ENCODE data around the gene THAP4. TPM values are rescaled to one million over a fixed set of nuclear protein-coding genes. Genes with fewer than 3 reads are reported as not detected.

The THAP4 gene
- total and polyA plus RNA-seq, 2 donors, result 34.0 to 36.8 TPM

DNA sequence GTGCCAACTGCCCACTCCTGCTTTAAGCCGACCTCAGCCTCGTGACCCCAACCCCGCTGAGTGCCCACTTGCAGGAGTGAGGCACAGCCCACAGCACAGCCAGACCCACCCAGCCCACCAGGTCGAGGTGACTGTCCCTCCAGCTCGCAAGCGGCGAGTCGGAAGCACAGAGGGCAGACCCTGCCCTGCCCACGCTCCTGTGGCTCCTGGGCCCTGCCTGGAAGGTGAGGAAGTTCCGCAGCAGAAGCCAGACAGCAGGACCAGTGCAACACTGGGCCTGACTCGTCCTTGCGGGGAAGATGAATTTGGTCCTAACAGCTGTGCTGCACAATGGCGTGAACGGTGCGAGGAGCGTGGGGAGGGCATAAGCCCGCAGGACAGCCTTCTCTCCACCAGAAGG is 39.7 kb upstream of the THAP4 start:
- no peak for DNase-seq (ENCODE audit: low read depth in 6 of 9, low spot score in 9 of 9)
- Histone ChIP-seq H3K9me3 (ENCODE audit: control insufficient read depth in 2 of 2, insufficient read depth in 1 of 2, low read length in 1 of 2) (no peaks in the 10 kb centered on the region), H3K27me3 (ENCODE audit: control insufficient read depth in 2 of 2, insufficient read depth in 1 of 2, low read length in 1 of 2) (no peaks in the 10 kb centered on the region), H3K4me1 (ENCODE audit: control insufficient read depth in 2 of 2, insufficient read depth in 2 of 2, low read length in 2 of 2) (peaks cover 0 to 5% of the 10 kb centered on the region in 2 donors), H3K27ac (ENCODE audit: low read depth in 1 of 2, low read length in 1 of 2) (no peak overlapping the region), H3K4me3 (ENCODE audit: low read length in 2 of 2) (no peak overlapping the region), H3K36me3 (ENCODE audit: control insufficient read depth in 2 of 2, insufficient read depth in 2 of 2, low read length in 1 of 2) (peaks cover 76 to 86% of the 10 kb centered on the region in 2 donors)
- 98% methylated on average over 17 of the region's 17 CpGs for WGBS

- Histone ChIP-seq H3K27ac (ENCODE audit: low read depth in 1 of 2, low read length in 1 of 2) (no peak overlapping the region), H3K27me3 (ENCODE audit: control insufficient read depth in 2 of 2, insufficient read depth in 1 of 2, low read length in 1 of 2) (no peaks in the 10 kb centered on the region)
- 98% methylated on average over 17 of the region's 17 CpGs for WGBS
Measured at GRCh38 chr2:241675885-241676284, 38.9 kb upstream of the THAP4 start.

DNA sequence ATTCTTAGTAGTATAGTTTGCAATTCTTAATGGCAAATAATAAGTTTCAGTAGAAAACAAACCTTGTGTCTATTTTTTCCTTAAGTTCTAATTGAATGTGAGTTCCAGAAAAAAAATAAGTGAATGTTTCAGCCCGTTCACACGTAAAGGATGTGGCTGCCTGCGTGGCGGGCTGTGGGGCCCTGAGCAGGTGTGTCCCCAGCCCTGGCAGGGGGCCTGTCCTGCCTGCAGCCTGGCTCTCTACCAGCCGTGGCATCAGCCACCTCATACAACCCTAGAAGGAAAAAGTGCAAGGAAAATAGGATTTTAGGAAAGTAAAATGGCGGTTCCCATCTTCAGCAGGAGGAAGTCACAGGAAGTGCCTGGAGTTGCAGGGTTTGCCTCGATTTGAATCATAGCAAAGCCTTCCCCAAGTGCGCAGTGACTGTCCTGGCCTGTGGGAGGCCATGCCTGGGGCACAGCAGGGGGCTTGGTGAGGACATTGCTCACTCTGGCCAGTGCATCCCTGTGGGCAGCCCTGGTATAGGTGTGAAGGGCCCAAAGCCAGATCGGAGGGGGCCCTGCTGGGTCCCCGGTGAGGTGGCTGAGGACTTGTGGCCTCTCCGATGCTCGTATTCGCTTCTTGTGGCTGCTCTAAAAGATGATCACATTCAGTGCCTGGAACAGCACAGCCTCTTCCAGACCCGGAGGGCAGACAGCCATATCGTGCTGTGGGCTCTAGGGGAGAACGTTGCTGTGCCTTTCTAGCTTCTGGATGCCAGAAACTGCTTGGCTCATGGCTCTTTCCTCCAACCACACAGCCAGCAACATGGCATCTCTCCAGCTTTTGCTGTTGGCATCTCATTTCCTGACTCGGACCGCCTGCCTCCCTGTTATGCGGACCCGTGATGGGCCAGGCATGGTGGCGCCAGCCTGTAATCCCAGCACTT is 37.1 kb upstream of the THAP4 start:
- Histone ChIP-seq H3K9me3 (ENCODE audit: control insufficient read depth in 2 of 2, insufficient read depth in 1 of 2, low read length in 1 of 2) (no peaks in the 10 kb centered on the region), H3K4me1 (ENCODE audit: control insufficient read depth in 2 of 2, insufficient read depth in 2 of 2, low read length in 2 of 2) (peaks cover 0 to 5% of the 10 kb centered on the region in 2 donors), H3K4me3 (ENCODE audit: low read length in 2 of 2) (no peak overlapping the region), H3K27me3 (ENCODE audit: control insufficient read depth in 2 of 2, insufficient read depth in 1 of 2, low read length in 1 of 2) (no peaks in the 10 kb centered on the region), H3K27ac (ENCODE audit: low read depth in 1 of 2, low read length in 1 of 2) (no peak overlapping the region), H3K36me3 (ENCODE audit: control insufficient read depth in 2 of 2, insufficient read depth in 2 of 2, low read length in 1 of 2) (peaks cover 79 to 89% of the 10 kb centered on the region in 2 donors)
- WGBS, result 85% methylated on average over 21 of the region's 21 CpGs
- DNase-seq (ENCODE audit: low read depth in 6 of 9, low spot score in 9 of 9), result no peak

More at GRCh38 chr2:241675885-241676284, 38.9 kb upstream of the THAP4 start:
- DNase-seq (ENCODE audit: low read depth in 6 of 9, low spot score in 9 of 9), result no peak
- peaks cover 0 to 5% of the 10 kb centered on the region in 2 donors for H3K4me1 ChIP-seq (ENCODE audit: control insufficient read depth in 2 of 2, insufficient read depth in 2 of 2, low read length in 2 of 2)
- no peaks in the 10 kb centered on the region for H3K9me3 ChIP-seq (ENCODE audit: control insufficient read depth in 2 of 2, insufficient read depth in 1 of 2, low read length in 1 of 2)
- no peak overlapping the region for H3K4me3 ChIP-seq (ENCODE audit: low read length in 2 of 2)
- H3K36me3 ChIP-seq (ENCODE audit: control insufficient read depth in 2 of 2, insufficient read depth in 2 of 2, low read length in 1 of 2), result peaks cover 77 to 86% of the 10 kb centered on the region in 2 donors

- no peak overlapping the region for H3K4me3 ChIP-seq (ENCODE audit: low read length in 2 of 2)
- peaks cover 0 to 5% of the 10 kb centered on the region in 2 donors for H3K4me1 ChIP-seq (ENCODE audit: control insufficient read depth in 2 of 2, insufficient read depth in 2 of 2, low read length in 2 of 2)
- 91% methylated on average over 18 of the region's 18 CpGs for WGBS
- H3K9me3 ChIP-seq (ENCODE audit: control insufficient read depth in 2 of 2, insufficient read depth in 1 of 2, low read length in 1 of 2), result no peaks in the 10 kb centered on the region
- H3K27ac ChIP-seq (ENCODE audit: low read depth in 1 of 2, low read length in 1 of 2), result no peak overlapping the region
- DNase-seq (ENCODE audit: low read depth in 6 of 9, low spot score in 9 of 9), result no peak
- peaks cover 79 to 90% of the 10 kb centered on the region in 2 donors for H3K36me3 ChIP-seq (ENCODE audit: control insufficient read depth in 2 of 2, insufficient read depth in 2 of 2, low read length in 1 of 2)
- no peaks in the 10 kb centered on the region for H3K27me3 ChIP-seq (ENCODE audit: control insufficient read depth in 2 of 2, insufficient read depth in 1 of 2, low read length in 1 of 2)
Measured at GRCh38 chr2:241673189-241673663, 36.3 kb upstream of the THAP4 start.

GRCh38 chr2:241672243-241673188 is 35.6 kb upstream of the THAP4 start:
- Histone ChIP-seq H3K9me3 (ENCODE audit: control insufficient read depth in 2 of 2, insufficient read depth in 1 of 2, low read length in 1 of 2) (no peaks in the 10 kb centered on the region), H3K27me3 (ENCODE audit: control insufficient read depth in 2 of 2, insufficient read depth in 1 of 2, low read length in 1 of 2) (no peaks in the 10 kb centered on the region), H3K4me1 (ENCODE audit: control insufficient read depth in 2 of 2, insufficient read depth in 2 of 2, low read length in 2 of 2) (peaks cover 0 to 5% of the 10 kb centered on the region in 2 donors), H3K27ac (ENCODE audit: low read depth in 1 of 2, low read length in 1 of 2) (no peak overlapping the region), H3K36me3 (ENCODE audit: control insufficient read depth in 2 of 2, insufficient read depth in 2 of 2, low read length in 1 of 2) (peaks cover 83 to 90% of the 10 kb centered on the region in 2 donors), H3K4me3 (ENCODE audit: low read length in 2 of 2) (no peak overlapping the region)
- no peak for DNase-seq (ENCODE audit: low read depth in 6 of 9, low spot score in 9 of 9)
- WGBS, result 96% methylated on average over 42 of the region's 42 CpGs

DNA sequence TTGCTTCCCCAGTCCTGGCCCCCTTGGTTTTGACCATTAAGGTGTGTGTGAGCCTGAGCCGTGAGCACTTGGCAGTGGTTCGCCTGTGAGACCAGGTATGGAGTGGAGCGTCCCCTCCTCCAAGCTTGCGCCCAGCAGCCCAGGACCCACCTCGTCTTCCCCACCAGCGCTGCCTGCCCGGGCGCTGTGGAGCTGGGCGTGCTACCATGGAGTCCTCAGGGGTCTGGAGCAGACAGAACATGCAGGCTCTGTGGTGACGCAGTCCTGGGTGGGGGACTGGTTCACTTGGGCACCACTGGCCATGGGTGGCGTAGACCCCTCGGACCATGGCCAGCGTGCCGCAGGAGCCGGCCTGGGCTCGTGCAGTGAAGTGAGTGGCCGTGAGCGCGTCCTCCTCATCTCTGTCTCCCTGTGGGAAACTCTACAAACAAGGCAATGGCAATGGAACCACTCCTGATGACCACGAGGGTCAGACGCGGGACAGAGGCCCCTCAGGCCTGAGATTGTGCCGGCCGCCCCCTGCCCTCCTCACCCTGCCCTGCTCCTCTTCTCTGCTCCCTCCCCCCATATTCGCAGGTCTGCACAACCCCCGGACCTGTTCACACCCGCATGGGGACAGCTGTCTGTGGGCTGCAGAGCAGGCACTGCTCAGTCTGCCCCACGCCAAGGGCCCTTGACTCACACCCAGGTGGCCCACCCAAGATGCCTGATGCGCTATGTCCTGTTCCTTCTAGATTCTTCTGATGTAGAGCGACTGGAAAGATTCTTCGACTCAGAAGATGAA is 34.7 kb upstream of the THAP4 start:
- DNase-seq (ENCODE audit: low read depth in 6 of 9, low spot score in 9 of 9), result no peak
- Histone ChIP-seq H3K27me3 (ENCODE audit: control insufficient read depth in 2 of 2, insufficient read depth in 1 of 2, low read length in 1 of 2) (no peaks in the 10 kb centered on the region), H3K4me1 (ENCODE audit: control insufficient read depth in 2 of 2, insufficient read depth in 2 of 2, low read length in 2 of 2) (peaks cover 0 to 5% of the 10 kb centered on the region in 2 donors), H3K9me3 (ENCODE audit: control insufficient read depth in 2 of 2, insufficient read depth in 1 of 2, low read length in 1 of 2) (no peaks in the 10 kb centered on the region), H3K4me3 (ENCODE audit: low read length in 2 of 2) (no peak overlapping the region), H3K36me3 (ENCODE audit: control insufficient read depth in 2 of 2, insufficient read depth in 2 of 2, low read length in 1 of 2) (peaks cover 81 to 88% of the 10 kb centered on the region in 2 donors), H3K27ac (ENCODE audit: low read depth in 1 of 2, low read length in 1 of 2) (no peak overlapping the region)
- WGBS, result 96% methylated on average over 31 of the region's 31 CpGs

DNA sequence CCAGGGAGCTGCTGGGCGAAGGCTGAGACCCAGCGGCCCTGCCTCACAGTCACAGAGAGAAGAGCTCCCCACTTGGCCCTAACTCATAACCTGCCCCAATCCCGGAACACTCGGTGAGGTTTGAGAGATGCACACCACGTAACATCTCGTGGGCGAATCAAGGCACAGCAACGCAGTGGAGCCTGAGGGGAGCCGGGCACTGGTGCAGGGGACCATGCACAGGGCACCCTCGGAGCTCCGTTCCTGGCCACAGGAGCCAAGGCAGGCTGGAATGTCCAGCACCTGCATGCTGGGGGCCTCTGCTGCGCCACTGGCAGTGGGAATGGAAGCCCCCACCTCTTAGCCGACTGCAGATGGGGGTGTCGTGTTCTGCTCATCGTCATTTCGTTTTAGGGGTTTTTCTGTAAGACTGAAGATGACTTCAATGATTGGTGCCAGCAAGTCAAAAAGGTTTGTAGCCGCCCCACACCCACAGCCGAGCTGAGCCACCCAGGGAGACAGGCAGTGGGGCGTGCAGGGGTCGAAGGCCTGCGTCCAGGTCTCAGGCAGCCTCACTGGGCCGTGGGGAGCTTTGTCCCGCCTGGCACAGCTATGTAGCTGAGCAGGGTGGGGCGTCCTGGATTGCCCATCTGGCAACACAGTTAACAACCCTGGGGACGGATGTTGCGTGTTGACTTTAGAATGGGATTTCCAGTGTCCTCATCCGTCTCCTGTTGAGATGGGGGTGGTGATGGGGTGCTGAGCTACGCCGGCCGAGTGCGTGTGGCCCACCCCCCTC is 33.6 kb upstream of the THAP4 start:
- no peak overlapping the region for H3K27ac ChIP-seq (ENCODE audit: low read depth in 1 of 2, low read length in 1 of 2)
- WGBS, result 95% methylated on average over 31 of the region's 31 CpGs
- no peaks in the 10 kb centered on the region for H3K27me3 ChIP-seq (ENCODE audit: control insufficient read depth in 2 of 2, insufficient read depth in 1 of 2, low read length in 1 of 2)
- no peak overlapping the region for H3K4me3 ChIP-seq (ENCODE audit: low read length in 2 of 2)
- H3K36me3 ChIP-seq (ENCODE audit: control insufficient read depth in 2 of 2, insufficient read depth in 2 of 2, low read length in 1 of 2), result peaks cover 73 to 80% of the 10 kb centered on the region in 2 donors
- no peaks in the 10 kb centered on the region for H3K9me3 ChIP-seq (ENCODE audit: control insufficient read depth in 2 of 2, insufficient read depth in 1 of 2, low read length in 1 of 2)
- DNase-seq (ENCODE audit: low read depth in 6 of 9, low spot score in 9 of 9), result no peak
- H3K4me1 ChIP-seq (ENCODE audit: control insufficient read depth in 2 of 2, insufficient read depth in 2 of 2, low read length in 2 of 2), result peaks cover 0 to 5% of the 10 kb centered on the region in 2 donors

GRCh38 chr2:241668839-241669238 is 31.9 kb upstream of the THAP4 start:
- no peaks in the 10 kb centered on the region for H3K9me3 ChIP-seq (ENCODE audit: control insufficient read depth in 2 of 2, insufficient read depth in 1 of 2, low read length in 1 of 2)
- H3K27me3 ChIP-seq (ENCODE audit: control insufficient read depth in 2 of 2, insufficient read depth in 1 of 2, low read length in 1 of 2), result no peaks in the 10 kb centered on the region
- H3K4me1 ChIP-seq (ENCODE audit: control insufficient read depth in 2 of 2, insufficient read depth in 2 of 2, low read length in 2 of 2), result peaks cover 0 to 1% of the 10 kb centered on the region in 2 donors
- no peak for DNase-seq (ENCODE audit: low read depth in 6 of 9, low spot score in 9 of 9)
- 94% methylated on average over 12 of the region's 12 CpGs for WGBS
- no peak overlapping the region for H3K4me3 ChIP-seq (ENCODE audit: low read length in 2 of 2)
- peaks cover 58 to 63% of the 10 kb centered on the region in 2 donors for H3K36me3 ChIP-seq (ENCODE audit: control insufficient read depth in 2 of 2, insufficient read depth in 2 of 2, low read length in 1 of 2)
- no peak overlapping the region for H3K27ac ChIP-seq (ENCODE audit: low read depth in 1 of 2, low read length in 1 of 2)

Measured in thymus (tissue), 11 donors.